Measurements from ENCODE around the gene SCO1. TPM values are rescaled to one million over a fixed set of nuclear protein-coding genes. Genes with fewer than 3 reads are reported as not detected.
"Not testable (repeated sequence)": the region's sequence is repeated elsewhere in the genome, so short reads cannot be mapped to it uniquely, and the experiment has no call there.

The SCO1 gene
- total RNA-seq, 2 donors from 2014 or later, result 16.4 to 17.7 TPM

- Mint-ChIP-seq H3K4me3 (peak overlapping the region; percentile 63), H3K27me3 (no peaks in the 10 kb centered on the region), H3K4me1 (peaks cover 35% of the 10 kb centered on the region), H3K36me3 (ENCODE audit: low read depth) (peaks cover 12% of the 10 kb centered on the region), H3K27ac (peak overlapping the region; percentile 77)
- DNase-seq (no peak), ATAC-seq (no peak)
- no peaks in the 10 kb centered on the region for H3K9me3 ChIP-seq (ENCODE audit: control insufficient read depth, low read length, poor library complexity, severe bottlenecking)
These were observed 8.4 kb upstream of the SCO1 start for GRCh38 chr17:10705727-10706126.

GRCh38 chr17:10702574-10702973, 5.2 kb upstream of the SCO1 start:
- peaks cover 44% of the 10 kb centered on the region for H3K4me1 Mint-ChIP-seq
- peak overlapping the region; percentile 25 for H3K4me3 Mint-ChIP-seq
- H3K27me3 Mint-ChIP-seq, result no peaks in the 10 kb centered on the region
- DNase-seq, result no peak
- no peak for ATAC-seq
- peak overlapping the region; percentile 85 for H3K27ac Mint-ChIP-seq
- peaks cover 8% of the 10 kb centered on the region for H3K36me3 Mint-ChIP-seq (ENCODE audit: low read depth)
- no peaks in the 10 kb centered on the region for H3K9me3 ChIP-seq (ENCODE audit: control insufficient read depth, low read length, poor library complexity, severe bottlenecking)

GRCh38 chr17:10699856-10700255, 2.5 kb upstream of the SCO1 start:
- Mint-ChIP-seq H3K4me1 (peaks cover 42% of the 10 kb centered on the region), H3K27me3 (no peaks in the 10 kb centered on the region), H3K36me3 (ENCODE audit: low read depth) (no peaks in the 10 kb centered on the region), H3K4me3 (peak overlapping the region; percentile 80), H3K27ac (peak overlapping the region; percentile 94)
- DNase-seq, result no peak
- ATAC-seq, result peak; percentile 23
- H3K9me3 ChIP-seq (ENCODE audit: control insufficient read depth, low read length, poor library complexity, severe bottlenecking), result no peaks in the 10 kb centered on the region

- peaks cover 41% of the 10 kb centered on the region for H3K4me1 Mint-ChIP-seq
- H3K27ac Mint-ChIP-seq, result peak overlapping the region; percentile 94
- no peaks in the 10 kb centered on the region for H3K36me3 Mint-ChIP-seq (ENCODE audit: low read depth)
- H3K4me3 Mint-ChIP-seq, result peak overlapping the region; percentile 91
- H3K9me3 ChIP-seq (ENCODE audit: control insufficient read depth, low read length, poor library complexity, severe bottlenecking), result no peaks in the 10 kb centered on the region
- ATAC-seq (no peak), DNase-seq (no peak)
- no peaks in the 10 kb centered on the region for H3K27me3 Mint-ChIP-seq
These were observed 924 bp upstream of the SCO1 start for GRCh38 chr17:10698096-10698818.

GRCh38 chr17:10695875-10696407, 1.4 kb downstream of the SCO1 start:
- H3K4me1 Mint-ChIP-seq, result peaks cover 39% of the 10 kb centered on the region
- not testable (repeated sequence) for DNase-seq; H3K27me3 Mint-ChIP-seq; ATAC-seq; H3K9me3 ChIP-seq (ENCODE audit: control insufficient read depth, low read length, poor library complexity, severe bottlenecking); H3K36me3 Mint-ChIP-seq (ENCODE audit: low read depth)
- H3K27ac Mint-ChIP-seq, result peak overlapping the region; percentile 94
- peak overlapping the region; percentile 91 for H3K4me3 Mint-ChIP-seq

GRCh38 chr17:10687499-10687898, 9.8 kb downstream of the SCO1 start:
- Mint-ChIP-seq H3K27ac (no peak overlapping the region), H3K27me3 (no peaks in the 10 kb centered on the region), H3K36me3 (ENCODE audit: low read depth) (peaks cover 13% of the 10 kb centered on the region), H3K4me1 (peaks cover 22% of the 10 kb centered on the region), H3K4me3 (no peak overlapping the region)
- no peaks in the 10 kb centered on the region for H3K9me3 ChIP-seq (ENCODE audit: control insufficient read depth, low read length, poor library complexity, severe bottlenecking)
- ATAC-seq, result no peak
- DNase-seq, result no peak

GRCh38 chr17:10683853-10684252, 13.5 kb downstream of the SCO1 start:
- Mint-ChIP-seq H3K27me3 (no peaks in the 10 kb centered on the region), H3K4me3 (no peak overlapping the region), H3K4me1 (peaks cover 3% of the 10 kb centered on the region), H3K36me3 (ENCODE audit: low read depth) (peaks cover 10% of the 10 kb centered on the region), H3K27ac (no peak overlapping the region)
- H3K9me3 ChIP-seq (ENCODE audit: control insufficient read depth, low read length, poor library complexity, severe bottlenecking), result no peaks in the 10 kb centered on the region
- DNase-seq, result no peak
- no peak for ATAC-seq

- ATAC-seq (no peak), DNase-seq (no peak)
- H3K9me3 ChIP-seq (ENCODE audit: control insufficient read depth, low read length, poor library complexity, severe bottlenecking), result no peaks in the 10 kb centered on the region
- H3K27me3 Mint-ChIP-seq, result no peaks in the 10 kb centered on the region
- H3K36me3 Mint-ChIP-seq (ENCODE audit: low read depth), result peaks cover 10% of the 10 kb centered on the region
- H3K27ac Mint-ChIP-seq, result no peak overlapping the region
- H3K4me1 Mint-ChIP-seq, result no peaks in the 10 kb centered on the region
- H3K4me3 Mint-ChIP-seq, result no peak overlapping the region
These were observed 15.4 kb downstream of the SCO1 start for GRCh38 chr17:10681866-10682446.

- no peaks in the 10 kb centered on the region for H3K9me3 ChIP-seq (ENCODE audit: control insufficient read depth, low read length, poor library complexity, severe bottlenecking)
- Mint-ChIP-seq H3K36me3 (ENCODE audit: low read depth) (no peaks in the 10 kb centered on the region), H3K27ac (no peak overlapping the region), H3K4me1 (no peaks in the 10 kb centered on the region), H3K4me3 (no peak overlapping the region), H3K27me3 (no peaks in the 10 kb centered on the region)
- DNase-seq (no peak), ATAC-seq (no peak)
These were observed 22.6 kb downstream of the SCO1 start for GRCh38 chr17:10674704-10675103.

- Mint-ChIP-seq H3K36me3 (ENCODE audit: low read depth) (no peaks in the 10 kb centered on the region), H3K27ac (no peak overlapping the region)
These were observed 24.0 kb downstream of the SCO1 start for GRCh38 chr17:10673312-10673711.

GRCh38 chr17:10668775-10669174, 28.6 kb downstream of the SCO1 start:
- DNase-seq, result no peak
- no peak for ATAC-seq
- Mint-ChIP-seq H3K4me3 (no peak overlapping the region), H3K4me1 (peaks cover 8% of the 10 kb centered on the region), H3K36me3 (ENCODE audit: low read depth) (peaks cover 4% of the 10 kb centered on the region), H3K27ac (no peak overlapping the region), H3K27me3 (no peaks in the 10 kb centered on the region)
- no peaks in the 10 kb centered on the region for H3K9me3 ChIP-seq (ENCODE audit: control insufficient read depth, low read length, poor library complexity, severe bottlenecking)

More at GRCh38 chr17:10673312-10673711, 24.0 kb downstream of the SCO1 start:
- Mint-ChIP-seq H3K27me3 (no peaks in the 10 kb centered on the region), H3K4me3 (no peak overlapping the region), H3K4me1 (no peaks in the 10 kb centered on the region)
- ATAC-seq (no peak), DNase-seq (no peak)
- H3K9me3 ChIP-seq (ENCODE audit: control insufficient read depth, low read length, poor library complexity, severe bottlenecking), result no peaks in the 10 kb centered on the region

GRCh38 chr17:10666906-10667305, 30.4 kb downstream of the SCO1 start:
- H3K27me3 Mint-ChIP-seq, result no peaks in the 10 kb centered on the region
- no peak overlapping the region for H3K4me3 Mint-ChIP-seq
- H3K36me3 Mint-ChIP-seq (ENCODE audit: low read depth), result peaks cover 6% of the 10 kb centered on the region
- H3K27ac Mint-ChIP-seq, result no peak overlapping the region
- H3K4me1 Mint-ChIP-seq, result peaks cover 8% of the 10 kb centered on the region
- ATAC-seq (no peak), DNase-seq (no peak)
- H3K9me3 ChIP-seq (ENCODE audit: control insufficient read depth, low read length, poor library complexity, severe bottlenecking), result no peaks in the 10 kb centered on the region

- Mint-ChIP-seq H3K27me3 (no peaks in the 10 kb centered on the region), H3K4me3 (peak overlapping the region; percentile 47), H3K36me3 (ENCODE audit: low read depth) (peaks cover 7% of the 10 kb centered on the region), H3K4me1 (peaks cover 8% of the 10 kb centered on the region), H3K27ac (no peak overlapping the region)
- no peak for DNase-seq
- no peaks in the 10 kb centered on the region for H3K9me3 ChIP-seq (ENCODE audit: control insufficient read depth, low read length, poor library complexity, severe bottlenecking)
- no peak for ATAC-seq
These were observed 32.8 kb downstream of the SCO1 start for GRCh38 chr17:10664571-10664970.

GRCh38 chr17:10663231-10663630, 34.1 kb downstream of the SCO1 start:
- no peak overlapping the region for H3K4me3 Mint-ChIP-seq
- H3K27ac Mint-ChIP-seq, result no peak overlapping the region

More at GRCh38 chr17:10663231-10663630, 34.1 kb downstream of the SCO1 start:
- Mint-ChIP-seq H3K36me3 (ENCODE audit: low read depth) (peaks cover 13% of the 10 kb centered on the region), H3K4me1 (peaks cover 8% of the 10 kb centered on the region), H3K27me3 (no peaks in the 10 kb centered on the region)
- DNase-seq, result no peak
- no peaks in the 10 kb centered on the region for H3K9me3 ChIP-seq (ENCODE audit: control insufficient read depth, low read length, poor library complexity, severe bottlenecking)
- ATAC-seq, result no peak
